AG09309 (cell line): Measurements from ENCODE around the gene TIAM1.

Experiments used
- DNase-seq: peaks from one replicate; pipeline ENCODE4 v3.0.0-alpha.2; 2010; ENCODE audit warnings: low read depth
- H3K4me3 ChIP-seq: 2 replicates; pipeline ENCODE4 v1.5.1; 2011; ENCODE audit warnings: mild to moderate bottlenecking, low read depth, low read length, moderate library complexity; ENCODE audit not compliant: control insufficient read depth
- TF ChIP-seq, protein P1 (sequence below): IDR thresholded peaks from 2 replicates; pipeline ENCODE4 v1.5.1; 2011; ENCODE audit warnings: mild to moderate bottlenecking, low read depth, low read length, inconsistent platforms; ENCODE audit not compliant: insufficient read depth, control insufficient read depth; ENCODE audit errors: missing control alignments

TIAM1 gene

GRCh38 chr21:31342348-31342747 is 1.7 kb downstream of the TIAM1 start:
- TF ChIP-seq, protein P1, sequence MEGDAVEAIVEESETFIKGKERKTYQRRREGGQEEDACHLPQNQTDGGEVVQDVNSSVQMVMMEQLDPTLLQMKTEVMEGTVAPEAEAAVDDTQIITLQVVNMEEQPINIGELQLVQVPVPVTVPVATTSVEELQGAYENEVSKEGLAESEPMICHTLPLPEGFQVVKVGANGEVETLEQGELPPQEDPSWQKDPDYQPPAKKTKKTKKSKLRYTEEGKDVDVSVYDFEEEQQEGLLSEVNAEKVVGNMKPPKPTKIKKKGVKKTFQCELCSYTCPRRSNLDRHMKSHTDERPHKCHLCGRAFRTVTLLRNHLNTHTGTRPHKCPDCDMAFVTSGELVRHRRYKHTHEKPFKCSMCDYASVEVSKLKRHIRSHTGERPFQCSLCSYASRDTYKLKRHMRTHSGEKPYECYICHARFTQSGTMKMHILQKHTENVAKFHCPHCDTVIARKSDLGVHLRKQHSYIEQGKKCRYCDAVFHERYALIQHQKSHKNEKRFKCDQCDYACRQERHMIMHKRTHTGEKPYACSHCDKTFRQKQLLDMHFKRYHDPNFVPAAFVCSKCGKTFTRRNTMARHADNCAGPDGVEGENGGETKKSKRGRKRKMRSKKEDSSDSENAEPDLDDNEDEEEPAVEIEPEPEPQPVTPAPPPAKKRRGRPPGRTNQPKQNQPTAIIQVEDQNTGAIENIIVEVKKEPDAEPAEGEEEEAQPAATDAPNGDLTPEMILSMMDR: no peak

GRCh38 chr21:31340942-31341487 is 3.0 kb downstream of the TIAM1 start:
- H3K4me3 ChIP-seq: no peak overlapping the region
- DNase-seq: no peak
- TF ChIP-seq, protein P1: no peak

More at GRCh38 chr21:31342348-31342747, 1.7 kb downstream of the TIAM1 start:
- H3K4me3 ChIP-seq: no peak overlapping the region
- no peak for DNase-seq

DNA sequence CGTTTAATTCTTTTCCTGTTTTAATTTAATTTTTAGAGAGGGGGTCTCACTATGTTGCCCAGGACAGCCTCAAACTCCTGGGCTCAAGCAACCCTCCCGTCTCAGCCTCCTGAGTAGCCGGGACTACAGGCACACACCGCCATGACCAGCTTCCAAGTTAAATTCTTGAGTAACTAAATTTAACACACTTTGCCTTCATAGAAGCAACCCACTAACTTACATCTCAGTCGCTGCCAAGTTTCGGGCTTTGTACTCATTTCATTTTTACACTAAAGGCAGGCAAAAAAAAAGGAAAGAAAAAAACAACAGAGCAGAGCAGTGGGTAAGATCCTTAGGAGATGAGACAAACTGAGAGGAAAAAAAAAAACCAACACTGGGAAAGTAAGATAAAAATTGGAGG is 3.5 kb downstream of the TIAM1 start:
- no peak for DNase-seq
- TF ChIP-seq, protein P1: no peak
- H3K4me3 ChIP-seq: no peak overlapping the region

DNA sequence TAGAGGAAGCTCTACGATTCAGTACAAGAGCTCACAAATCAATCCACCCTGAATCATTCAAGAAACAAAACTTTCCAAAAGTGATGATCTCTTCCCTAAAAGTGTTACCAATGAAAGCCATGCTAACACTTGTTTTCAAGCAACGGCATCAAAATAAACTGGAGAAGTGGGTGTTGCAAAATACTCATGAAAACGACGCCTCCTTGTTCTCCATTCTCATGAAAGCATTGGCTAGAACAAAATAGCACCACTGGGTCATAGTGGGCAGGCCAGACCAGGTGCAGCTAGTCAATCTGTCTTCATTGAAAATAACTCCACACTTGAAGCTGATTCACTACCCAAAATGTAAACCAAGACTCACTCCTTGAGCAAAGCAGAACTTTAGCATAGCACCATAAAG is 4.3 kb downstream of the TIAM1 start:
- TF ChIP-seq, protein P1: no peak
- H3K4me3 ChIP-seq: no peak overlapping the region
- DNase-seq: no peak

DNA sequence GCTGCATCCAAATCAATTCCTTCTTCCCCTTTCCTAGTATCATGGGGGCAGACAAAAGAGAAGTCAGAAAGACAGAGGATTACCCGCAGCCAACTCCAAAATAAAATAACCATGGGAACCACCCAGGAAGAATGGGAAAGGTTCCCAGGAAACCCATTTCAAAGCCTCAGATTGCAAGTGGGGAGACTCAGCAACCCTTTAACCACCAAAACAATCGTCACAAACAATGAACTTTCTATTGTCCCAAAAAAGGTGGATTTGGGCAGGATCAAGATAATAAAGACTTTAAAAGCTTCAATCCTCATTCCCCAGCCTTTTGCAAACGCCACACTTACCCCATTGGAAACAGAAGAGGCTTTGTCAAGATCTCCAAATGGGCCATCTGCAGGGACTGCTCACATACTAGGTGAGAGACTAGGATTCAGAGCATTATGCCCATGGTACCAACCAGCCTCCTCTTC is 5.1 kb downstream of the TIAM1 start:
- TF ChIP-seq, protein P1: no peak
- DNase-seq: no peak
- no peak overlapping the region for H3K4me3 ChIP-seq

- TF ChIP-seq, protein P1: no peak
- no peak overlapping the region for H3K4me3 ChIP-seq
- DNase-seq: no peak
These were observed 5.8 kb downstream of the TIAM1 start for GRCh38 chr21:31337996-31338907.
